GM12873 (cell line): Measurements from ENCODE around the gene HES5.

ENCODE experiments used
- CTCF ChIP-seq: IDR thresholded peaks from 2 replicates; pipeline ENCODE4 v1.5.1; 2012; ENCODE audit warnings: low read depth, mild to moderate bottlenecking, moderate library complexity, low read length, control low read depth; ENCODE audit not compliant: insufficient read depth; ENCODE audit errors: missing control alignments

The HES5 gene

GRCh38 chr1:2508180-2508579 lies 21.9 kb downstream of the HES5 start:
- no peak for TF ChIP-seq CTCF

GRCh38 chr1:2507744-2508155 lies 22.3 kb downstream of the HES5 start:
- TF ChIP-seq CTCF: no peak

- no peak for TF ChIP-seq CTCF
These were observed 23.0 kb downstream of the HES5 start for GRCh38 chr1:2506901-2507565.

GRCh38 chr1:2506007-2506860 lies 23.8 kb downstream of the HES5 start:
- TF ChIP-seq CTCF: no peak

GRCh38 chr1:2505461-2505994 lies 24.5 kb downstream of the HES5 start:
- TF ChIP-seq CTCF: no peak

GRCh38 chr1:2504949-2505272 lies 25.2 kb downstream of the HES5 start:
- no peak for TF ChIP-seq CTCF

- no peak for TF ChIP-seq CTCF
These were observed 25.7 kb downstream of the HES5 start for GRCh38 chr1:2504225-2504948.
